HL-60 (cell line): Measurements from ENCODE around the gene ASPSCR1.

Source experiments
- DNase-seq, 2 experiments: peaks; one replicate each; pipeline ENCODE4 v3.0.0-alpha.2; 2010 to 2020; ENCODE audit warnings: low read depth in 1 of 2, low spot score in 1 of 2
- H3K27ac ChIP-seq: fragments of 250-450 bp; sonication (Bioruptor Pico); replicated peaks from 2 replicates; pipeline ENCODE4 v1.5.1; 2020; ENCODE audit warnings: mild to moderate bottlenecking, moderate library complexity
- H3K27me3 ChIP-seq: fragments of 250-450 bp; sonication (Bioruptor Pico); 2 replicates; pipeline ENCODE4 v1.5.1; 2021; ENCODE audit warnings: mild to moderate bottlenecking, moderate library complexity; ENCODE audit not compliant: insufficient read depth, poor library complexity, severe bottlenecking
- H3K4me3 ChIP-seq: replicated peaks from 2 replicates; pipeline ENCODE4 v1.5.1; 2011; ENCODE audit warnings: mild to moderate bottlenecking, control low read depth, low read length; ENCODE audit not compliant: insufficient read depth
- GABPA ChIP-seq: IDR thresholded peaks from 2 replicates; pipeline ENCODE4 v1.6.1; 2012; ENCODE audit warnings: low read depth
- POLR2AphosphoS5 ChIP-seq: IDR thresholded peaks from 2 replicates; pipeline ENCODE4 v1.6.1; 2012; ENCODE audit warnings: low read depth
- SPI1 ChIP-seq: IDR thresholded peaks from 2 replicates; pipeline ENCODE4 v1.6.1; 2012; ENCODE audit warnings: low read depth, mild to moderate bottlenecking, borderline replicate concordance
- TF ChIP-seq, protein P1 (sequence below): IDR thresholded peaks from one replicate; pipeline ENCODE4 v1.5.1; 2011; ENCODE audit warnings: low read length, control low read depth, inconsistent platforms; ENCODE audit not compliant: insufficient read depth
- TF ChIP-seq, protein P2 (sequence below): IDR thresholded peaks from 2 replicates; pipeline ENCODE4 v1.6.1; 2012; ENCODE audit warnings: low read depth; ENCODE audit not compliant: insufficient replicate concordance

The ASPSCR1 gene

DNA sequence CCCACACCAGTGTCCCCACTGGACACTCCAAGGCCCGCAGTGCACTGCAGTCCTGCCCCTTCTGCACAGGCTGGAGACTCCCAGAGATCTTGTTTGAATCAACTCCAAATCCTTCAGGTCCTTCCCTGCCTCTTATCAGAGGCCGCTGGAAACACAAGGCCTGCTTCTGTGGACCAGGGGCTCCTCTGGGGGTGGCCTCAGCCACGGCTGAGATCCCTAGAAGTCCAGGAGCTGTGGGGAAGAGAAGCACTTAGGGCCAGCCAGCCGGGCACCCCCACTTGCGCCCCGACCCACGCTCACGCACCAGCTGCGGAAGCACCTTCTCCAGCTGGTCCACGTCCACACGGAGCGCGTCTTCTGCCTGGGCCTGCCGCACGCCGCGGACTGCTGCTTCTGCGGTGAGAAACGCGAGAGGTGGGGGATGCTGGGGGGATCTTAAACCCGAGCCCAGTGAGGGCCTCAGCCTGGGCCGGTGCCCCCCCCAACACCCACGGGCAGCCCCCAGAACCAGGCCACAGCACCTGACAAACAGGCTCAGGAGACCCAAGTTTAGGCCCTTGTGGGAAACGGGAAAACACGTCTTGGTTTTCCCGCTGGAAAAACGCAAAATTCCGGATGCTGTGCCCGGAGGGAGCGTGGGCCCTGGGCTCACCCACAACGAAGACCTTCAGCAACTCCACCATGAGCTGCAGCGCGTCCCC, 41.7 kb downstream of the ASPSCR1 start:
- Histone ChIP-seq H3K4me3 (no peak overlapping the region), H3K27me3 (no peaks in the 10 kb centered on the region), H3K27ac (no peak overlapping the region)
- DNase-seq = no peak
- TF ChIP-seq GABPA = no peak
- TF ChIP-seq POLR2AphosphoS5 = 0 out of 2 replicates have a peak, but pooled peaks have one; percentile 31

DNA sequence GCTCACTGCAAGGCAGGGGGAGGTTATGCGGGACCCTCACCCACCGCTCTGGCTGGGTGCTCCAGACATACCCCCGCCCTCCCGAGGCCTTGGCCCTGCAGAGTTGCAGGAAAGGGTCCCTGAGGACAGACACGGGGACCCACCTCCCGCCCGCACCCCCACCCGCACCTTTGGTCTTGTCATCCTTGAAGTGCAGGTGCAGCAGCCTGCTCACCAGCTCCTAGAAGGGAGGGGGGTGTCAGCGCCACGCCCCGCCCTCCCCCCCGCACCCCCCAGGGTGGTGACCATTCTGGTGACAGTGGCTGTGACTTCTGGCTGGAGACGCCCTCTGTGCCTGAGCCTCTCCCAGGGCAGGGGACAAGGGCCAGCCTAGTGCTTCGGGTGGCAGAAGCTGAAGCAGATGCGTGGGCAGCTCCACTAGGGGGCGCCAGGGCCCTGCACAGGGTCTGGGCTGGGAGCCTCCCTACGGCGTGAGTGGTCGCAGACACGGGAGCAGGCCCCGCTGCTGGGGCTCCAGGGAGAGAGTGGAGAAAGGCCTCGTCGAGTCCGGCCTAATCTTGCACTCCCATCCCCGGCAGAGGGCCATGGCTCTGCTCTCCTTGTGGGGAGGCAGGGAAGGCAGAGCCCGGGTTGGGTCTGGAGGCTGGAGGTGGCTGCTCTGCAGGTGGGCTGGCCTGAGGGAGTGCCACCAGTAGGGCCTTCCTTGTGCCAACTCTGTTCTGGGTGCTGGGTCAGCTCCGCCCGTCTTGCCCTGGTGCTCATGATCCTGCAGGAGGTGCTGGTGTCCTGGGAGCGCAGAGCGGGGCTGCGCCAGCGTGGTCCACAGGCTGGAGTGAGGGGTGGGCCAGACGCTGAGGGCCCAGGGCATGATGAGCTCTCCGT, 42.5 kb downstream of the ASPSCR1 start:
- Histone ChIP-seq H3K27ac (no peak overlapping the region), H3K27me3 (no peaks in the 10 kb centered on the region), H3K4me3 (no peak overlapping the region)
- TF ChIP-seq SPI1 (no peak), GABPA (no peak), POLR2AphosphoS5 (no peak)
- TF ChIP-seq, protein P1, sequence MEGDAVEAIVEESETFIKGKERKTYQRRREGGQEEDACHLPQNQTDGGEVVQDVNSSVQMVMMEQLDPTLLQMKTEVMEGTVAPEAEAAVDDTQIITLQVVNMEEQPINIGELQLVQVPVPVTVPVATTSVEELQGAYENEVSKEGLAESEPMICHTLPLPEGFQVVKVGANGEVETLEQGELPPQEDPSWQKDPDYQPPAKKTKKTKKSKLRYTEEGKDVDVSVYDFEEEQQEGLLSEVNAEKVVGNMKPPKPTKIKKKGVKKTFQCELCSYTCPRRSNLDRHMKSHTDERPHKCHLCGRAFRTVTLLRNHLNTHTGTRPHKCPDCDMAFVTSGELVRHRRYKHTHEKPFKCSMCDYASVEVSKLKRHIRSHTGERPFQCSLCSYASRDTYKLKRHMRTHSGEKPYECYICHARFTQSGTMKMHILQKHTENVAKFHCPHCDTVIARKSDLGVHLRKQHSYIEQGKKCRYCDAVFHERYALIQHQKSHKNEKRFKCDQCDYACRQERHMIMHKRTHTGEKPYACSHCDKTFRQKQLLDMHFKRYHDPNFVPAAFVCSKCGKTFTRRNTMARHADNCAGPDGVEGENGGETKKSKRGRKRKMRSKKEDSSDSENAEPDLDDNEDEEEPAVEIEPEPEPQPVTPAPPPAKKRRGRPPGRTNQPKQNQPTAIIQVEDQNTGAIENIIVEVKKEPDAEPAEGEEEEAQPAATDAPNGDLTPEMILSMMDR = peak; percentile 82
- TF ChIP-seq, protein P2, sequence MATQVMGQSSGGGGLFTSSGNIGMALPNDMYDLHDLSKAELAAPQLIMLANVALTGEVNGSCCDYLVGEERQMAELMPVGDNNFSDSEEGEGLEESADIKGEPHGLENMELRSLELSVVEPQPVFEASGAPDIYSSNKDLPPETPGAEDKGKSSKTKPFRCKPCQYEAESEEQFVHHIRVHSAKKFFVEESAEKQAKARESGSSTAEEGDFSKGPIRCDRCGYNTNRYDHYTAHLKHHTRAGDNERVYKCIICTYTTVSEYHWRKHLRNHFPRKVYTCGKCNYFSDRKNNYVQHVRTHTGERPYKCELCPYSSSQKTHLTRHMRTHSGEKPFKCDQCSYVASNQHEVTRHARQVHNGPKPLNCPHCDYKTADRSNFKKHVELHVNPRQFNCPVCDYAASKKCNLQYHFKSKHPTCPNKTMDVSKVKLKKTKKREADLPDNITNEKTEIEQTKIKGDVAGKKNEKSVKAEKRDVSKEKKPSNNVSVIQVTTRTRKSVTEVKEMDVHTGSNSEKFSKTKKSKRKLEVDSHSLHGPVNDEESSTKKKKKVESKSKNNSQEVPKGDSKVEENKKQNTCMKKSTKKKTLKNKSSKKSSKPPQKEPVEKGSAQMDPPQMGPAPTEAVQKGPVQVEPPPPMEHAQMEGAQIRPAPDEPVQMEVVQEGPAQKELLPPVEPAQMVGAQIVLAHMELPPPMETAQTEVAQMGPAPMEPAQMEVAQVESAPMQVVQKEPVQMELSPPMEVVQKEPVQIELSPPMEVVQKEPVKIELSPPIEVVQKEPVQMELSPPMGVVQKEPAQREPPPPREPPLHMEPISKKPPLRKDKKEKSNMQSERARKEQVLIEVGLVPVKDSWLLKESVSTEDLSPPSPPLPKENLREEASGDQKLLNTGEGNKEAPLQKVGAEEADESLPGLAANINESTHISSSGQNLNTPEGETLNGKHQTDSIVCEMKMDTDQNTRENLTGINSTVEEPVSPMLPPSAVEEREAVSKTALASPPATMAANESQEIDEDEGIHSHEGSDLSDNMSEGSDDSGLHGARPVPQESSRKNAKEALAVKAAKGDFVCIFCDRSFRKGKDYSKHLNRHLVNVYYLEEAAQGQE = no peak
- peak; percentile 52 to 72 for DNase-seq

DNA sequence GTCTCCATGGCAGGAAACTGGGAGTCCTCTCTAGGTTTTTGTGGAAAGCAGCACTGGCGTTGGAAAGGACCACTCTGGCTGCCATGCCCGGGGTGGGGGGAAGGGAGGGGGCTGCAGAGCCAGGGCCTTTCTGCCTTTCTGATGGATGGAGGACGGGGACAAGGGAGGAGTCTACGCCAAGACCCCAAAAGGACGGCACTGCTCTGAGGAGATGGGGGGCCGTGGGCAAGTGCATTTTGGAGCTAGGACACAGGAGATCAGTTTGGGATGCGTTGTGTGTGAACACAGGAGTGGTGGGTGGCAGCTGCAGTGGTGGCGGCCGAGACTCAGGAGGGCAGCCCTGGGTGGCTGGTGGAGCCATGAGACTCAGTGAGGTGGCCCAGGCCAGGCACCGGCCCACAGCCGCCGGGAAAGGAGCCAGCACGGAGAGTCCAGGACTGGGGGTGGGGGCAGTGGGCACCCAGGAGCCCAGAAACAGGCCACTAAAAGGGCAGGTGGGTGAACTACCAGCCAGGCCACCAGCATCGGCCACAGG, 43.2 kb downstream of the ASPSCR1 start:
- H3K4me3 ChIP-seq = no peak overlapping the region
- DNase-seq = no peak
- TF ChIP-seq POLR2AphosphoS5 (no peak), SPI1 (no peak), GABPA (no peak)
- TF ChIP-seq, protein P1 = no peak
- TF ChIP-seq, protein P2 = no peak

More for the DNA sequence above, 43.2 kb downstream of the ASPSCR1 start:
- Histone ChIP-seq H3K27me3 (no peaks in the 10 kb centered on the region), H3K27ac (no peak overlapping the region)
